Trophoblast cell (in vitro differentiated cells and primary cell): ENCODE measurements around the gene EVI5L.

ENCODE experiments used
- DNase-seq, 2 donors: peaks; one replicate each; pipeline ENCODE4 v3.0.0-alpha.2; 2016
- H2AFZ ChIP-seq: 2 replicates; pipeline ENCODE4 v1.6.1; 2013; ENCODE audit warnings: low read length, moderate library complexity, mild to moderate bottlenecking; ENCODE audit not compliant: insufficient read depth, poor library complexity
- H2AK5ac ChIP-seq: 2 replicates; pipeline ENCODE4 v1.6.1; 2013; ENCODE audit warnings: mild to moderate bottlenecking, low read length
- H2BK120ac ChIP-seq: 2 replicates; pipeline ENCODE4 v1.6.1; 2013; ENCODE audit warnings: low read length, mild to moderate bottlenecking, moderate library complexity; ENCODE audit not compliant: insufficient read depth, poor library complexity
- H2BK12ac ChIP-seq: 2 replicates; pipeline ENCODE4 v1.6.1; 2013; ENCODE audit warnings: mild to moderate bottlenecking, low read length, moderate library complexity
- H2BK5ac ChIP-seq: 2 replicates; pipeline ENCODE4 v1.6.1; 2013; ENCODE audit warnings: low read length, low read depth, moderate library complexity, mild to moderate bottlenecking; ENCODE audit not compliant: poor library complexity
- H3K14ac ChIP-seq: 2 replicates; pipeline ENCODE4 v1.6.1; 2013; ENCODE audit warnings: mild to moderate bottlenecking, low read length
- H3K18ac ChIP-seq: 2 replicates; pipeline ENCODE4 v1.6.1; 2013; ENCODE audit warnings: mild to moderate bottlenecking, low read length
- H3K23ac ChIP-seq: 2 replicates; pipeline ENCODE4 v1.6.1; 2013; ENCODE audit warnings: low read length
- H3K27ac ChIP-seq: 2 replicates; pipeline ENCODE4 v1.5.1; 2013; ENCODE audit warnings: low read depth, mild to moderate bottlenecking, inconsistent platforms, low read length, moderate library complexity
- H3K27me3 ChIP-seq: 2 replicates; pipeline ENCODE4 v1.6.1; 2013; ENCODE audit warnings: inconsistent platforms, mild to moderate bottlenecking, low read length, moderate library complexity; ENCODE audit not compliant: insufficient read depth
- H3K36me3 ChIP-seq, 2 experiments: 1 replicate in 1 of 2; 2 replicates in 1 of 2; pipeline ENCODE4 v1.6.1; 2013; ENCODE audit warnings: low read length in 2 of 2, mild to moderate bottlenecking in 2 of 2, moderate library complexity in 1 of 2; ENCODE audit not compliant: insufficient read depth in 2 of 2, control insufficient read depth in 1 of 2
- H3K4ac ChIP-seq: 2 replicates; pipeline ENCODE4 v1.6.1; 2013; ENCODE audit warnings: low read depth, mild to moderate bottlenecking, low read length, moderate library complexity
- H3K4me1 ChIP-seq, 2 experiments: 1 replicate in 1 of 2; 2 replicates in 1 of 2; pipeline ENCODE4 v1.6.1; 2013; ENCODE audit warnings: low read length in 2 of 2, mild to moderate bottlenecking in 2 of 2, moderate library complexity in 1 of 2; ENCODE audit not compliant: insufficient read depth in 2 of 2, control insufficient read depth in 1 of 2
- H3K4me2 ChIP-seq: 2 replicates; pipeline ENCODE4 v1.6.1; 2013; ENCODE audit warnings: inconsistent platforms, mild to moderate bottlenecking, low read length, moderate library complexity
- H3K4me3 ChIP-seq: 2 replicates; pipeline ENCODE4 v1.5.1; 2013; ENCODE audit warnings: mild to moderate bottlenecking, low read depth, low read length, inconsistent platforms
- H3K79me1 ChIP-seq: one replicate; pipeline ENCODE4 v1.6.1; 2013; ENCODE audit warnings: low read length
- H3K79me2 ChIP-seq: 2 replicates; pipeline ENCODE4 v1.6.1; 2013; ENCODE audit warnings: low read length, mild to moderate bottlenecking; ENCODE audit not compliant: control insufficient read depth, insufficient read depth, poor library complexity
- H3K9ac ChIP-seq: 2 replicates; pipeline ENCODE4 v1.6.1; 2013; ENCODE audit warnings: mild to moderate bottlenecking, low read length
- H3K9me3 ChIP-seq: 2 replicates; pipeline ENCODE4 v1.6.1; 2013; ENCODE audit warnings: low read depth, mild to moderate bottlenecking, control low read depth, inconsistent platforms, low read length; ENCODE audit not compliant: insufficient read depth
- H4K12ac ChIP-seq: 2 replicates; pipeline ENCODE4 v1.6.1; 2013; ENCODE audit warnings: low read depth, mild to moderate bottlenecking, low read length, moderate library complexity
- H4K8ac ChIP-seq: 2 replicates; pipeline ENCODE4 v1.6.1; 2013; ENCODE audit warnings: low read depth, mild to moderate bottlenecking, low read length, moderate library complexity
- H4K91ac ChIP-seq: one replicate; pipeline ENCODE4 v1.6.1; 2013; ENCODE audit warnings: low read depth, mild to moderate bottlenecking, low read length, moderate library complexity
- WGBS: extraction: QIAGEN DNeasy Blood & Tissue Kit; methylation state at CpG from one replicate; pipeline ENCODE4 v1.1.7; 2013; ENCODE audit warnings: missing lambda C conversion rate; ENCODE audit not compliant: insufficient read length, insufficient coverage; ENCODE audit errors: extremely low coverage; 5-methylcytosine and 5-hydroxymethylcytosine counted together

EVI5L gene

GRCh38 chr19:7819337-7819736, 10.7 kb upstream of the EVI5L start:
- DNase-seq: no peak

GRCh38 chr19:7820588-7820987, 9.4 kb upstream of the EVI5L start:
- H2BK120ac ChIP-seq: no peak overlapping the region
- no peak overlapping the region for H3K4me2 ChIP-seq
- H4K91ac ChIP-seq: no peak overlapping the region
- H3K27me3 ChIP-seq: no peaks in the 10 kb centered on the region
- no peak overlapping the region for H3K4me3 ChIP-seq
- no peak overlapping the region for H2BK12ac ChIP-seq
- no peak overlapping the region for H2AFZ ChIP-seq
- H3K14ac ChIP-seq: no peak overlapping the region
- no peak overlapping the region for H4K8ac ChIP-seq
- no peak for DNase-seq
- H3K27ac ChIP-seq: no peak overlapping the region
- H2BK5ac ChIP-seq: no peak overlapping the region
- no peaks in the 10 kb centered on the region for H3K79me1 ChIP-seq
- H3K4me1 ChIP-seq: no peaks in the 10 kb centered on the region
- H3K23ac ChIP-seq: no peak overlapping the region
- H4K12ac ChIP-seq: no peak overlapping the region
- peaks cover 2% of the 10 kb centered on the region for H3K9me3 ChIP-seq
- no peak overlapping the region for H3K9ac ChIP-seq
- H3K36me3 ChIP-seq: peaks cover 0 to 1% of the 10 kb centered on the region in 2 experiments
- H3K4ac ChIP-seq: no peak overlapping the region
- H2AK5ac ChIP-seq: no peak overlapping the region
- WGBS: no CpG with 5 or more reads among the region's 3 CpGs
- H3K79me2 ChIP-seq: no peaks in the 10 kb centered on the region
- no peak overlapping the region for H3K18ac ChIP-seq

More at GRCh38 chr19:7819337-7819736, 10.7 kb upstream of the EVI5L start:
- no peaks in the 10 kb centered on the region for H3K27me3 ChIP-seq
- WGBS: no CpG with 5 or more reads among the region's 2 CpGs
- no peak overlapping the region for H3K4ac ChIP-seq
- H4K12ac ChIP-seq: no peak overlapping the region
- H3K79me1 ChIP-seq: no peaks in the 10 kb centered on the region
- no peak overlapping the region for H3K9ac ChIP-seq
- H3K79me2 ChIP-seq: no peaks in the 10 kb centered on the region
- H2BK120ac ChIP-seq: no peak overlapping the region
- no peak overlapping the region for H2BK12ac ChIP-seq
- no peak overlapping the region for H2BK5ac ChIP-seq
- peaks cover 0 to 1% of the 10 kb centered on the region in 2 experiments for H3K36me3 ChIP-seq
- no peak overlapping the region for H3K23ac ChIP-seq
- H3K4me1 ChIP-seq: no peaks in the 10 kb centered on the region
- no peak overlapping the region for H3K18ac ChIP-seq
- H3K4me3 ChIP-seq: no peak overlapping the region
- H3K9me3 ChIP-seq: peaks cover 2% of the 10 kb centered on the region
- H2AK5ac ChIP-seq: no peak overlapping the region
- no peak overlapping the region for H4K91ac ChIP-seq
- no peak overlapping the region for H2AFZ ChIP-seq
- no peak overlapping the region for H3K4me2 ChIP-seq
- H3K14ac ChIP-seq: no peak overlapping the region
- H3K27ac ChIP-seq: no peak overlapping the region
- no peak overlapping the region for H4K8ac ChIP-seq

- no peak overlapping the region for H2AFZ ChIP-seq
- no peak overlapping the region for H3K27ac ChIP-seq
- no peaks in the 10 kb centered on the region for H3K79me1 ChIP-seq
Observed at GRCh38 chr19:7822910-7823515, 7.0 kb upstream of the EVI5L start.

GRCh38 chr19:7823686-7824301, 6.2 kb upstream of the EVI5L start:
- Histone ChIP-seq H2AK5ac (no peak overlapping the region), H3K23ac (no peak overlapping the region), H2BK120ac (no peak overlapping the region), H2BK12ac (no peak overlapping the region), H2BK5ac (no peak overlapping the region), H3K9me3 (peaks cover 2% of the 10 kb centered on the region), H2AFZ (no peak overlapping the region), H3K27ac (no peak overlapping the region), H4K12ac (no peak overlapping the region), H3K4me1 (no peaks in the 10 kb centered on the region), H3K79me2 (no peaks in the 10 kb centered on the region), H3K4me3 (no peak overlapping the region), H3K18ac (no peak overlapping the region), H4K91ac (no peak overlapping the region), H3K14ac (no peak overlapping the region), H3K9ac (no peak overlapping the region), H3K4me2 (no peak overlapping the region), H3K4ac (no peak overlapping the region), H4K8ac (no peak overlapping the region), H3K79me1 (no peaks in the 10 kb centered on the region), H3K27me3 (no peaks in the 10 kb centered on the region), H3K36me3 (peaks cover 0 to 1% of the 10 kb centered on the region in 2 experiments)
- peak in 1 of 2 donors; percentile 56 for DNase-seq
- no CpG with 5 or more reads among the region's 9 CpGs for WGBS

More at GRCh38 chr19:7822910-7823515, 7.0 kb upstream of the EVI5L start:
- H3K4me2 ChIP-seq: no peak overlapping the region
- H2BK120ac ChIP-seq: no peak overlapping the region
- H3K23ac ChIP-seq: no peak overlapping the region
- H3K79me2 ChIP-seq: no peaks in the 10 kb centered on the region
- no peak overlapping the region for H4K12ac ChIP-seq
- H3K4me1 ChIP-seq: no peaks in the 10 kb centered on the region
- no peak overlapping the region for H4K8ac ChIP-seq
- no peak overlapping the region for H3K4ac ChIP-seq
- H2AK5ac ChIP-seq: no peak overlapping the region
- peak in 1 of 2 donors; percentile 62 for DNase-seq
- no peak overlapping the region for H3K14ac ChIP-seq
- no peak overlapping the region for H2BK12ac ChIP-seq
- no peak overlapping the region for H3K9ac ChIP-seq
- H3K36me3 ChIP-seq: peaks cover 0 to 1% of the 10 kb centered on the region in 2 experiments
- H2BK5ac ChIP-seq: no peak overlapping the region
- H3K27me3 ChIP-seq: no peaks in the 10 kb centered on the region
- no peak overlapping the region for H4K91ac ChIP-seq
- H3K18ac ChIP-seq: no peak overlapping the region
- H3K9me3 ChIP-seq: no peaks in the 10 kb centered on the region
- no CpG with 5 or more reads among the region's 4 CpGs for WGBS
- H3K4me3 ChIP-seq: no peak overlapping the region
